DND-41 (cell line): ENCODE data around the gene CMTR1.

Source experiments
- EZH2 ChIP-seq: IDR thresholded peaks from 3 replicates; pipeline ENCODE4 v1.6.1; 2012; ENCODE audit warnings: borderline replicate concordance, low read depth, mild to moderate bottlenecking, moderate library complexity, low read length, inconsistent platforms; ENCODE audit not compliant: severe bottlenecking
- TF ChIP-seq, protein P1 (sequence below): IDR thresholded peaks from 2 replicates; pipeline ENCODE4 v1.5.1; 2012; ENCODE audit warnings: borderline replicate concordance, low read length, moderate library complexity, mild to moderate bottlenecking; ENCODE audit not compliant: poor library complexity, severe bottlenecking; ENCODE audit errors: extremely low read depth

DNA sequence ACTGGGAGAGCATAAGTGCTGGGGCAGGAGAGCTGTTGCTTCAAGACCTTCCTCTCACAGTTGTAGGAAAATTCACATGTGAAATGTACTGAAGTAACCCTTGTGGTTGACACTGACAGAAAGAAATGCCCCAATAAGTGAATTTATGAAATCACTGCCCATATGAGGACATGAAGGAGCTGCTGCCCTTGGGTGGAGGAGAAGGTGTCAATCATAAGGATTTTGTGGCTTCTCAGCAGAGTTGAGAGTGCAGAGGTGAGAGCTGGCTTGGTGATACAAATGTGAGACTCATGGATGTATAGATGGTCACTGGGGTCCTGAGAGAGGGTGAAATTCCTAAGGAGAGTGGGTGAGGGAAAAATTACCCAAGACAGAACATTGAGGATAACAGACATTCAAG lies 33.9 kb upstream of the CMTR1 start:
- TF ChIP-seq, protein P1, sequence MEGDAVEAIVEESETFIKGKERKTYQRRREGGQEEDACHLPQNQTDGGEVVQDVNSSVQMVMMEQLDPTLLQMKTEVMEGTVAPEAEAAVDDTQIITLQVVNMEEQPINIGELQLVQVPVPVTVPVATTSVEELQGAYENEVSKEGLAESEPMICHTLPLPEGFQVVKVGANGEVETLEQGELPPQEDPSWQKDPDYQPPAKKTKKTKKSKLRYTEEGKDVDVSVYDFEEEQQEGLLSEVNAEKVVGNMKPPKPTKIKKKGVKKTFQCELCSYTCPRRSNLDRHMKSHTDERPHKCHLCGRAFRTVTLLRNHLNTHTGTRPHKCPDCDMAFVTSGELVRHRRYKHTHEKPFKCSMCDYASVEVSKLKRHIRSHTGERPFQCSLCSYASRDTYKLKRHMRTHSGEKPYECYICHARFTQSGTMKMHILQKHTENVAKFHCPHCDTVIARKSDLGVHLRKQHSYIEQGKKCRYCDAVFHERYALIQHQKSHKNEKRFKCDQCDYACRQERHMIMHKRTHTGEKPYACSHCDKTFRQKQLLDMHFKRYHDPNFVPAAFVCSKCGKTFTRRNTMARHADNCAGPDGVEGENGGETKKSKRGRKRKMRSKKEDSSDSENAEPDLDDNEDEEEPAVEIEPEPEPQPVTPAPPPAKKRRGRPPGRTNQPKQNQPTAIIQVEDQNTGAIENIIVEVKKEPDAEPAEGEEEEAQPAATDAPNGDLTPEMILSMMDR: no peak
- no peak for TF ChIP-seq EZH2
